Right ventricle myocardium inferior (tissue), 1 donor: Measurements from ENCODE around the gene NUP210. TPM values are rescaled to one million over a fixed set of nuclear protein-coding genes. Genes with fewer than 3 reads are reported as not detected.
A peak's percentile ranks its signal among the peaks of the same experiment; 100 is the strongest.
"Not testable (repeated sequence)": the region's sequence is repeated elsewhere in the genome, so short reads cannot be mapped to it uniquely, and the experiment has no call there.

Experiments
- ATAC-seq: fragments of 200-7000 bp; cut with Tn5 transposase; one replicate; pipeline ENCODE4 v1.9.1; 2020; ENCODE audit warnings: mild to moderate bottlenecking, moderate library complexity
- DNase-seq: peaks from one replicate; pipeline ENCODE4 v3.0.0; 2021; ENCODE audit errors: missing footprints
- intact Hi-C: fragments of 100-400 bp; cut with DNase I; formaldehyde crosslinking; loops from one replicate; pipeline ENCODE4 v1.11.0; 2022
- total RNA-seq: library from RNA; stranded (reverse); fragmentation: NEBNext Ultra II Directional; extraction: Animal tissue kit (Norgen Biotek cat#: 25700); gene quantifications from one replicate; pipeline ENCODE4 v1.2.1, GENCODE V29; 2021
- donor health status: DM: no; HTN: yes; CAD: no; lungs with severe emphysema.

Gene NUP210
- total RNA-seq, 1 donor from 2014 or later, result 3.5 TPM

DNA sequence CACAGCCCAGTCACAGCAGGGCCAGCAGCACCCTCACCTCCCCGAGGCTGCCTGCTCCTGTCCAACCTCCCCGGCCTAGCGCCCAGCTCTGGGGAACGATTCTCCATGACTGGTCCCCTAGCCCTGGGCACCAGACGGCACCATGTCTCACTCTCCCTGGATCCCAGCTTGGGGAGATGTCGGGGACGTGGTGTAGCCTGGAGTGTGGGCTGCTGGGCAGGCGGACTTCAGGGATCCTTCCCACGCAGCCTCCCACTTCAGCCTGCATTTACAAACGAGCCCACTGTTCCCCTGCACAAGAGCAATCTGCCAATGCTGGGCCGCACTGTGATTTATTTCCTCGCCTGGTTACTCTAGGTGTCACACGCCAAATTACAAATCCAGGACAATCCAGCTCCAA lies 31.3 kb downstream of the NUP210 start:
- intact Hi-C loops, result no loop called here
- ATAC-seq (no peak), DNase-seq (peak; percentile 37)

GRCh38 chr3:13385373-13385965 lies 34.7 kb downstream of the NUP210 start:
- DNase-seq (no peak), ATAC-seq (no peak)
- intact Hi-C loops, result no loop called here

DNA sequence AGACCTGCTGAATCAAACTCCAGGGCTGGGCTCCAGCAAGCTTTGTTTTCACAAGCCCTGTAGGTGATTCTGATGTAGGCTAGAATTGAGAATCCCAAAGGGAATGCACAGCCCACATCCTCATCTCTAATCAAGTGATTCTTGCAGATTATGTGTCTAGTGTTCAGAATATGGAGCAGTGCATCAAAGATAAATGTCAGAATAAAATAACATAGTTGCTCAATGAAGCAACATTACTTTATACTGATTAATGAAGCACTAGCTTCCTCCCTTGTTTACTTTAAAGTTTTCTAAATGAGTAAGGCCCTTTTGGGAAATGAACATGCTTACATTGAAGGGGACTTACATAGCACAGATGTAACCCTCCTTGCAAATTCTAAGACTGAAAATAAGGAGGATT lies 39.2 kb downstream of the NUP210 start:
- ATAC-seq, result no peak
- no peak for DNase-seq
- intact Hi-C loops, result no loop called here

DNA sequence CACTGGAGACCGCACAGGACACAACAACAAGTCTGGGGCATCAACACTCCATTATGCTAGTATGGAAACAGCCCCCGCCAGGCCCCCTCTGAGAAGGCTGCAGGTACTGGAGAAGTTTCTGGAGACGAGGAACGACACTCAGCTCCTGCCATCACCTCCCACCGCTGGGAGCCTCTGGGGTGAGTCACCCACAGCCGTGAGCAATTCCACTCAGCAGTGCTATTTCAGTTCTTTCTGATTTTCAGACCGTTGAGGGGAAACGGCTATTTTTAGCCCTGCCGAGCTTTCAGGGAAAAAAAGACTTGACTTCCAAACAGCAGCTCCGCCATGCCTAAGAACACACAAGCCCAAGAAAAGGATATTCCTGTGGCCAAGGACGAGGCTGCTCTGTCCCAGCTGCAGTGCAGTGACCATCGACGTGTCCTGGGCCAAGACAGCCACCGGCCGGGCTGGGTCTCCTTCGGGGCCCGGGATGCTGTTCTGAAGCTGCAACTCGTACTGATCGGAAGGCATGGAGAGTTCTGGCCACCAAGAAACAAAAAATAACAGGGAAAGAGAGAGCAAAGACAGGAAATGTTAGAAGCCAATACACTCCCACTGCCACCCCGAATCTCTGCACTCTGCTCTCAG lies 40.8 kb downstream of the NUP210 start:
- DNase-seq (peak; percentile 40), ATAC-seq (peak; percentile 49)
- intact Hi-C loops, result no loop called here

GRCh38 chr3:13378155-13378554 lies 42.0 kb downstream of the NUP210 start:
- intact Hi-C loops, result no loop called here
- DNase-seq (peak; percentile 43), ATAC-seq (no peak)

DNA sequence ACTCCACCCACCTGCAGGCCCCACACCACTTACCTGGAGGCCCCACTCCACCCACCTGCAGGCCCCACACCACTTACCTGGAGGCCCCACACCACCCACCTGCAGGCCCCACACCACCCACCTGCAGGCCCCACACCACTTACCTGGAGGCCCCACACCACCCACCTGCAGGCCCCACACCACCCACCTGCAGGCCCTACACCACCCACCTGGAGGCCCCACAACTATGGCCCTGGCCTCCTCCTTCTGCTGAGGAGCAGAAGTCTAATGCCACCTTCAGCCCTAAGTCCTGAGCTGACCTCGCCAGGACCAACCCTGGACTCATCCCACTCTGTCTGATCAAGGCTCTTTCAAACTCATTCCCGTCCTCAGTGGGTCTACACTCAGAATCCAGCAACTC lies 42.4 kb downstream of the NUP210 start:
- DNase-seq, result peak; percentile 45
- ATAC-seq, intact Hi-C loops: not testable (repeated sequence)

DNA sequence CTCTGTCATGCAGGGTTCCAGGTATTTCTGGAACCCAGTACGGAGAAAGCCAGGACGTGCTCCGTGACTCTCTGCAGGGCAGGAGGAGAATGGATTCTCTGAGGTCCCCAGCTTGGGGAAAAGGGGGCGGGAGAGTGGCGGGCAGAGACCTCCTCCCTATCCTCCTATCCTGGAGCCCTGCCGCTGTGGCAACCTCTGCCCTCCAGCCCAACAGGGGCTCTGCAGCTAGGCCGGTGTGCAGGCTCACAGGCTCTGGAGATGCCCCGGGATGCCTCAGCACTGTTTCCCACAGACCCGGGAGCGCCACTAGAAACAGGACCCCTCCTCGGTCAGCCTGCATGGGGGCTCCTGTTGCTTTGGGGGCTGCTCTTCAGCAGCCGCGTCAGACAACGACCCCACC lies 43.1 kb downstream of the NUP210 start:
- DNase-seq, result peak; percentile 53
- intact Hi-C loops, result no loop called here
- ATAC-seq, result no peak

- DNase-seq, result peak; percentile 55
- ATAC-seq, result no peak
- intact Hi-C loops, result no loop called here
Measured at GRCh38 chr3:13376091-13376490, 44.0 kb downstream of the NUP210 start.

GRCh38 chr3:13375464-13375863 lies 44.7 kb downstream of the NUP210 start:
- DNase-seq (no peak), ATAC-seq (no peak)
- intact Hi-C loops, result no loop called here

DNA sequence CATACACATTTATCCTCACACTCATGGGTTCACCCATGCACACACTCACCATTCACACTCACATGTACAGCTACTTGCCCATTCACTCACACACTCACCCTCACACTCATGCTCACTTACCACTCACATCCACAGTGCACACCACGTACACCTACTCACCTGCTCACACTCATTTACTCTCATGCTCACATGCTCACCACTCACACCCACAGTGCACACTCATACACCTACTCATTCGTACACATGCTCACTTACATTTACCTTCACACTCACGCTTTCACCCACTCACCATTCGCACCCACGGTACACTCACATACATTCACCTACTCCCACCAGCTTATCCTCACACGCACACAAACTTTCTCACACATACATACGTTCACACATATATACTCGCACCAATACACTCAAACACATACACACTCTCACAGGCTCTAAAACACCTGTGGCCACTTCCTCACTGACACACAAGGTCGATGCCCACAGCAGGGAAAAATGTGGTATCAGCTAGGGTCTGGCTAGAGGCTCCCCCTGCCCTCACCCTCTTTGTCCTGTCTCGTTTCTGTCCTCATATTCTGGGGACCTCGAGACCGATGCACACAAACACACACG lies 46.0 kb downstream of the NUP210 start:
- ATAC-seq (no peak), DNase-seq (peak; percentile 43)
- intact Hi-C loops, result no loop called here

DNA sequence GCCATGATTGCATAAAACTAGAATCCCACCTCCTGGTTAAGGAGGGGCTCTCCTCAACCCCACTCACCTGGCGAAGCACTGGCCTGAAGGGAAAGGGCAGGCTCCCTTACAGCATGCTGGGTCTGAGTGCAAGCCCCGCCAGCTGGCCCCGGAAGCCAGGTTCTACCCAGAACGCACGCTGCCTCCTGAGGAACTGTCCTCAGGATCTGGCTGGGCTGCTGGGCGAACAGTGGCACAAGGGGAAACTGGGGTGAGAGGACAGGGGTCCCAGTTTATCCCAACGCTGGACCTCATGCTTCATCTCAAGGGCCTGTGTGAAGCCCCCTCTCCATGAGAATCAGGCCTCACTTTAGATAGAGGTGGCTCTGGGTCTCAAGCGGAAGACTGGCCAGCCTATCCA lies 47.5 kb downstream of the NUP210 start:
- peak; percentile 50 for DNase-seq
- intact Hi-C loops, result no loop called here
- ATAC-seq, result no peak

DNA sequence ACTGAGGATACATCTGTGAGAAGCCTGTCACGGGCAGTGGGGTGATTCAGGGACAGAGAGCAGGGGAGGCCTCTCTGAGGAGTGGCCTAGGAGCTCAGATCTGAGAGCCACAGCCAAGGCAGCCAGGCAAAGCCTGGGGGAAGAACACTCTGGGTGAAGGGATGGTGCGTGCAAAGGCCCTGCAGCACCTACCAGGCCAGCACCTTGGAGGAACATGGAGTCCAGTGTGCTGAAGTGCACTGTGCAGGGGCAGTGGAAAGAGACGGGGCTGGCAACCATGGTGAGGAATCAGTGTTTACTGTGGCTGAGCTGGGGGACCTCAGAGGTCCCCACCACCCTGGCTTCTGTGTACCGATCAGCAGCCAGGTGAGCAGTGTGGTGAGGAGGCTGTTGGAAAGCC lies 48.0 kb downstream of the NUP210 start:
- DNase-seq, result peak; percentile 28
- no peak for ATAC-seq
- intact Hi-C loops, result no loop called here

DNA sequence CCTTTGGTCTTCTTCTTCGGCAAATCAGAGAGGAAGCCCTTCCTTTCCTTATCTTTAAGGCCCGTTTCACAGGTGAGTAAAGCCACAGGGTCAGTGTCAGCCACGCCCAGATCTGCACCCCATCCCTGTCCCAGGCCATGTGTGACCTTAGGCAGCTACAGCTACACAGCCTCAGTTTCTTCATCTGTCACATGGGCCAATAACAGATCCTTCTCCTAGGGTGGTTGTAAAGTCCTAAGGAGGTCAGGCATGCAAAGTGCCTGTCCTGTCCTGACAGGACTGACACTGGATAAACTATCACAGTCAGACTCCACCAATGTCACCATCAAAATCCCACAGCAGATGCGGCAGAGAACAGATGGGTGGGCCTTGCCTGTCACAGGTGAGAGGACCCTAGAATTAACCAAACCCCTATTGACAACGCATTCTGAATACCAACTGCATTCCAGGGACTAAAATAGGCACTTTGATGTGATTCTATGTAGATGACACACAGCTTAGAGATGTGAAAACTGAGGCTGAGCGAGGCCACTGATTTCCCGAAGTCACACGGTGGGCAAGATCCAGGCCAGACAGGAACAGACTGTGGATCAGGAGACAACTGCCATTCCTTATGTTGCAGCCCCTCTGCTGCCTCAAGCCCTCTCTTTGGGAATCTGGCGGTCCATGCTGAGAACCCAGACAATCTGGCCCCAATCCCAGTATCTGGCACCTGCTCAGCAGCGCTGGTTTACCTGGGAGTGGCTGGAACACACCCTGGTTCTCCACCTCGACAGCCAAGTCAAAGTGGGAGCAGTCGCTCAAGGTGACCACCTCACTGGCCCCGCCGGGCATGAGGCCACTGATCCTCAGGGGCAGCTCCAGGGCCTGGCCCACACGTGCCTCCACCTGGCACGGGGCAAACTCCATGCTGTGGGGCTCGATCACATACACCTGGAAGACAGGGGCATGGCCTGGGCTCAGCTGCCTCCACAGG lies 48.7 kb downstream of the NUP210 start:
- no peak for ATAC-seq

DNA sequence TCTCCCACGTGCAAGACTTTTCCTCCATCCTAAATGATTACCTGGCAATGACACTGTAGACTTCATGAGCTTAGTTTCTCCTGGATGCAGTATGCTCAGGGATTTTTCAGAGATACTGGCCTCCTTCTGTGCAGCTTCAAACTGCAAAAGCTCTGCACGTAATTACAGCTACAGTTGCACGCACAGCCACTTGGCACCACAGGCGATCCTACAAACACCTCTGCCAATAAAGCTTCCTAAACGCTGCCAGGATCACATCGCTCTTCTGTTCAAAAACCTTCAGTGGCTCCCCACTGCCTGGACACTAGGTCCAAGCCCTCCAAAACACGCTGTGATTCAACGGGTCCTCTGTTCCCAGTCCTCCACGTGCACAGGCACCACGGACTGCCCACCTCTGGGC lies 49.5 kb downstream of the NUP210 start:
- intact Hi-C loops, result no loop called here
- ATAC-seq (no peak), DNase-seq (peak; percentile 35)

More for the DNA sequence above, 48.7 kb downstream of the NUP210 start:
- intact Hi-C loops, result no loop called here
- DNase-seq, result peak; percentile 71

DNA sequence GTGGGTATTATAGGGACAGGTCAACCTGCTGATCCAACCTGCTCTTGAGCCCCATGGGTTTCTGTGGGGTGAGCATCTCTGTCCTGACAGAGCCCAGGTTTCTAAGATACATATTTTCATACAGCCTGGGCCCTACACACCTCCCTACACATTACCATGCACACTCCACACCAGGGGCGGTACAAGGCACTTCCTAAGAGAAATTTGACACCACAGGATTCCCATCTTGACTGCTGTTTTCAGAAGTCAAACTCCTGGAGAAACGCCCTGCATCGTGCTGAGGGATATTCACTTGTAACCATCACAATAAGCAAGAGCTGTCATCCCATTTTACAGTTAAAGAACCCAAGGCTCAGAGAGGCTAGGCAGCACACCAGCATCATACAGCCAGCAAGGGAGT lies 50.1 kb downstream of the NUP210 start:
- ATAC-seq, result no peak
- DNase-seq, result peak; percentile 26
- intact Hi-C loops, result no loop called here

DNA sequence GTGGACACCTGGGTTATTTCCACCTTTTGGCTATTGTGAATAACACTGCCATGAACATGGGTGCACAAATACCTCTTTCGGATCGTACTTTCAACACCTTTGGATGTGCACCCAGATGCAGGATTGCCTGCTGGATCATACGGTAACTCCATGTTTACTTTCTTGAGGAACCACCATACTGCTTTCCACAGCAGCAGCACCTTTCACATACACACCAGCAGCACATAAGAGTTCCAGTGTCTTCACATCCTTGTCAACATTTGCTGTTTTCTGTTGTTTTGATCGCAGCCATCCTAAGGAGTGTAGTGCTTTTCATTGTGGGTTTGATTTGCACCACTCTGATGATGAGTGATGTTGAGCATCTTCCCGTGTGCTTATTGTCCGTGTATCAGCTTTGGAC lies 51.3 kb downstream of the NUP210 start:
- ATAC-seq (no peak), DNase-seq (no peak)
- intact Hi-C loops, result no loop called here

GRCh38 chr3:13367728-13368127 lies 52.4 kb downstream of the NUP210 start:
- ATAC-seq (no peak), DNase-seq (peak; percentile 58)
- intact Hi-C loops, result no loop called here

DNA sequence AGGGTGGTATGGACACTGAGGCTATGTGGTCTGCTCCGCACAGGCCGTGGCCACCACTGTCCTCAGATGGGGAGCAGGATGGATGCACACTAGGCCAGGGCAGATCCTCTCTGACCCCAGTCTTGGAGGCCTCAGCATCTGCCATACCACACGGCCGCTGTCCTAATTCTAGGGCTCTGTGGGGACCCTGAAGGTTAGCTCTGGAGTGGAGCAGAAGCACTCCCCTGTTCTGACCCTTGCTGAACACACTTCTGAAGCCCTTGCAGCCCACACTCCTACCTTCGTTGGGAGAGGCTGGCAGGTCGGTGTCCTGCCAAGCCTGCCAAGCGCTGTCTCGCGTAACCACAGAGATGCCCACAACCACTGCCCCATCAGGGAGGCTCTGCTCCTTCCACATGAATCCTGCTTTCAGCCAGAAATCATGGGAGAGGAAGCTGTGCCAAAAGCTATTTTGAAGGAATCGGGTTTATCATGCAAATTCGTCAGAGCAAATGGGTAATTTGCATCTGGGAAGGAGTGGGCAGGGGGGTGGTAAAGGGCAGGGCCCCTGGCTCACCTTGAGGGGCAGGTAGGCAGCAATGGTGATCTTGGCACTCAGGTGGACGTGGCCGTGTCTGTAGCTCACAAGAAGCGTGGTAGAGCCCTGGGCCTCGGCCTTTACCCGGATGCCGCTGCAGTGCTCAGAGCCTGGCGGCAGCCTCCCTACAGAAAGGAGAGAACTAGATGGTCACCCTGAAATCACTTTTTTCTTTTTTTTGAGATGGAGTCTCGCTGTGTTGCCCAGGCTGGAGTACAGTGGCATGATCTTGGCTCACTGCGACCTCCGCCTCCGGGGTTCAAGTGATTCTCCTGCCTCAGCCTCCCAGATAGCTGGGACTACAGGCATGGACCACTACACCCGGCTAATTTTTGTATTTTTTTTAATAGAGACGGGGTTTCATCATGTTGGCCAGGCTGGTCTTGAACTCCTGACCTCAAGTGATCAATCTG lies 54.4 kb downstream of the NUP210 start:
- ATAC-seq (no peak), DNase-seq (no peak)
- intact Hi-C loops, result no loop called here
